WTC11 (cell line): ENCODE measurements around the gene ERBB4. TPM values are rescaled to one million over a fixed set of nuclear protein-coding genes. Genes with fewer than 3 reads are reported as not detected.

ENCODE experiments used
- ATAC-seq: fragments of 200-7000 bp; cut with Tn5 transposase; 2 replicates; pipeline ENCODE4 v1.10.0; 2021; ENCODE audit warnings: mild to moderate bottlenecking, moderate library complexity
- CTCF ChIA-PET: fragments of 300-600 bp; sonication (Branson Sonifier 250); formaldehyde crosslinking; loops from one replicate; lab custom pipeline; 2021; ENCODE audit warnings: antibody characterized with exemption; lab: Charles Lee
- POLR2A ChIA-PET: fragments of 350-600 bp; sonication (Branson Sonifier 250); formaldehyde crosslinking; loops from one replicate; lab custom pipeline; 2021; ENCODE audit warnings: antibody characterized with exemption; lab: Charles Lee
- DNase-seq: peaks from one replicate; pipeline ENCODE4 v3.0.0; 2021; ENCODE audit warnings: low spot score
- H3K27ac Mint-ChIP-seq: 2 replicates; pipeline ENCODE4 v1.8.0; 2021; ENCODE audit warnings: mixed read lengths
- H3K27me3 Mint-ChIP-seq: 2 replicates; pipeline ENCODE4 v1.8.0; 2021; ENCODE audit warnings: low read depth, mild to moderate bottlenecking, moderate library complexity, mixed read lengths
- H3K36me3 Mint-ChIP-seq: 2 replicates; pipeline ENCODE4 v1.8.0; 2021; ENCODE audit warnings: mixed read lengths
- H3K4me1 Mint-ChIP-seq: 2 replicates; pipeline ENCODE4 v1.8.0; 2022; ENCODE audit warnings: mixed read lengths
- H3K4me3 Mint-ChIP-seq: 2 replicates; pipeline ENCODE4 v1.8.0; 2021; ENCODE audit warnings: mild to moderate bottlenecking, moderate library complexity, mixed read lengths
- H3K9me3 Mint-ChIP-seq: 2 replicates; pipeline ENCODE4 v1.8.0; 2021; ENCODE audit warnings: mixed read lengths
- CREB1 ChIP-seq: sonication (generic); formaldehyde crosslinking; IDR thresholded peaks from 2 replicates; pipeline ENCODE4 v1.8.0; 2023; ENCODE audit warnings: mild to moderate bottlenecking, missing genetic modification reagents
- FOXJ3 ChIP-seq: sonication (generic); formaldehyde crosslinking; IDR thresholded peaks from 2 replicates; pipeline ENCODE4 v1.9.0; 2021; ENCODE audit warnings: missing genetic modification reagents, mild to moderate bottlenecking, borderline replicate concordance
- HMGA2 ChIP-seq: fragments of 250-450 bp; sonication (Bioruptor Pico); IDR thresholded peaks from 2 replicates; pipeline ENCODE4 v1.4.0; 2021; ENCODE audit warnings: mild to moderate bottlenecking, moderate library complexity
- NFE2L1 ChIP-seq: sonication (generic); formaldehyde crosslinking; IDR thresholded peaks from 2 replicates; pipeline ENCODE4 v1.8.1; 2023; ENCODE audit warnings: missing genetic modification reagents
- NR1H2 ChIP-seq: sonication (generic); formaldehyde crosslinking; IDR thresholded peaks from 2 replicates; pipeline ENCODE4 v1.9.0; 2021; ENCODE audit warnings: mild to moderate bottlenecking, moderate library complexity, missing genetic modification reagents
- SMAD4 ChIP-seq: sonication (generic); formaldehyde crosslinking; IDR thresholded peaks from 2 replicates; pipeline ENCODE4 v1.8.0; 2022; ENCODE audit warnings: mild to moderate bottlenecking, missing genetic modification reagents
- SP1 ChIP-seq: sonication (generic); formaldehyde crosslinking; conservative IDR thresholded peaks from 2 replicates; pipeline ENCODE4 v1.8.1; 2022; ENCODE audit warnings: missing genetic modification reagents
- TCF7 ChIP-seq: sonication (generic); formaldehyde crosslinking; IDR thresholded peaks from 2 replicates; pipeline ENCODE4 v1.8.0; 2022; ENCODE audit warnings: mild to moderate bottlenecking, low read depth, missing genetic modification reagents, moderate library complexity
- TEAD4 ChIP-seq: sonication (generic); formaldehyde crosslinking; IDR thresholded peaks from 2 replicates; pipeline ENCODE4 v1.8.0; 2022; ENCODE audit warnings: mild to moderate bottlenecking, missing genetic modification reagents
- ZNF423 ChIP-seq: fragments of 250-450 bp; sonication (Bioruptor Pico); IDR thresholded peaks from 2 replicates; pipeline ENCODE4 v2.1.2; 2022; ENCODE audit warnings: mild to moderate bottlenecking, moderate library complexity
- ZNF671 ChIP-seq: fragments of 250-450 bp; sonication (Bioruptor Pico); IDR thresholded peaks from 2 replicates; pipeline ENCODE4 v1.8.0; 2021; ENCODE audit warnings: mild to moderate bottlenecking
- total RNA-seq: library from RNA; stranded (reverse); gene quantifications from 3 replicates; pipeline ENCODE4 v1.2.3, GENCODE V29; 2021
- TF ChIP-seq, protein P1 (sequence below): sonication (generic); formaldehyde crosslinking; IDR thresholded peaks from 2 replicates; pipeline ENCODE4 v1.8.0; 2022; ENCODE audit warnings: mild to moderate bottlenecking, missing genetic modification reagents
- TF ChIP-seq, protein P2 (sequence below): sonication (generic); formaldehyde crosslinking; IDR thresholded peaks from 2 replicates; pipeline ENCODE4 v1.8.0; 2023; ENCODE audit warnings: mild to moderate bottlenecking, missing genetic modification reagents
- TF ChIP-seq, protein P3 (sequence below): sonication (generic); formaldehyde crosslinking; IDR thresholded peaks from 2 replicates; pipeline ENCODE4 v1.8.1; 2022; ENCODE audit warnings: low read depth, mild to moderate bottlenecking, moderate library complexity, missing genetic modification reagents, borderline replicate concordance
- TF ChIP-seq, protein P4 (sequence below): fragments of 250-450 bp; sonication (Bioruptor Pico); IDR thresholded peaks from 2 replicates; pipeline ENCODE4 v1.8.0; 2021; ENCODE audit warnings: mild to moderate bottlenecking
- TF ChIP-seq, protein P5 (sequence below): sonication (generic); formaldehyde crosslinking; IDR thresholded peaks from 2 replicates; pipeline ENCODE4 v1.8.1; 2022; ENCODE audit warnings: mild to moderate bottlenecking, moderate library complexity, missing genetic modification reagents
- TF ChIP-seq, protein P6 (sequence below): sonication (generic); formaldehyde crosslinking; conservative IDR thresholded peaks from 2 replicates; pipeline ENCODE4 v1.8.1; 2023; ENCODE audit warnings: mild to moderate bottlenecking, low read depth, missing genetic modification reagents, moderate library complexity
- TF ChIP-seq, protein P7 (sequence below): sonication (generic); formaldehyde crosslinking; IDR thresholded peaks from 2 replicates; pipeline ENCODE4 v1.8.0; 2022; ENCODE audit warnings: mild to moderate bottlenecking, missing genetic modification reagents
- TF ChIP-seq, protein P8 (sequence below): sonication (generic); formaldehyde crosslinking; IDR thresholded peaks from 2 replicates; pipeline ENCODE4 v1.8.1; 2023; ENCODE audit warnings: mild to moderate bottlenecking, missing genetic modification reagents, moderate library complexity

ERBB4 gene
- total RNA-seq, 1 experiment from 2014 or later: 1.6 TPM

DNA sequence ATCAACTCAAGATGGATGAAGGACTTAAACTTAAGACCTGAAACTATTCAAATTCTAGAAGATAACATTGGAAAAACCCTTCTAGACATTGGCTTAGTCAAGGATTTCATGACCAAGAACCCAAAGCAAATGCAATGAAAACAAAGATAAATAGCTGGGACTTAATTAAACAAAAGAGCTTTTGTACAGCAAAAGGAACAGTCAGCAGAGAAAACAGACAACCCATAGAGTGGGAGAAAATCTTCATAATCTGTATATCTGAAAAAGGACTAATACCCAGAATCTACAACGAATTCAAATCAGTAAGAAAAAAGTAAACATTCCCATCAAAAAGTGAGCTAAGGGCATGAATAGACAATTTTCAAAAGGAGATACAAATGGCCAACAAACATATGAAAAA lies 171.2 kb downstream of the ERBB4 start:
- POLR2A ChIA-PET: no interaction called here

DNA sequence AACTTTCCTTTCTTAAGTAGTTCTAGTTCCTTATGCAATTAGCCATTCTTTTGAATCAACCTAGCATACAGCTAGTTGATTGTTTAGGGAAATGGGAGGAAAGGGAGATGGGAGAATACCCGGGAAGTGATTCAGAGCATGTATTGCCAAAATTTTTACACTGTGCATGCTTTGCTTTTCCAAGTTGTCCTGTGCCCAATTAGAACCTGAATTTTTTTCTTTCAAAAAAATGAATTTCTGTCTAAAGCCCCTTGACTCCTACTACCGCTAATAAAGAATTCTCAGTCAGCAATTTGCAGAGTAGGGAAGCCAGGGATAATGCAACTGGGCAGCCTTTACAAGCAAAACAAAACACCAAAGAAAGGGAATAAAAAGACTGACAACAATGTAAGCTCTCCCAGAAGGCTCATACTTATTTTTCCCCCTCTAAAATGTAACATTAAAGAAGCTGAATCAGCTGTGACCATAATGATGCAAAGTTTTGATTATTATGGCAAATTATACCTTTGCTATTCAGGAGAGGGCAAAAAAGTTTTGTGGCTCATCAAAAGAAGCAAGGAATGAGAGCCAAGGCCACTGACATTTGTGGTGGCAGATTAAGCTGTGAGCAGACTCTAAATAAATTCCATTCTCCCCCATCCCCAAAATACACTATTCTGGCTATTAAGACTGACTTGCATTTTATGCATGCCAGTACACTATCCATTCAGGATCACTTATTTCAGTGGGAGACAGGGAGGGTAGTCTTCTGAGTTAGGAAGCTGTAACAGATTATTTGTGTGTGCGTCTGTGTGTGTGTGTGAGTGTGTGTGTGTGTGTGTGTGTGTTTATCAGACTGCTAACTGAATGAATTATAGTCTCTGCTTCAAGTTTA lies 174.3 kb downstream of the ERBB4 start:
- CTCF ChIA-PET: interaction anchor here (1.7 kb wide), 1 partner anchor 156 kb away, joined by 3 read pairs; no protein-coding TSS in a partner anchor
- Mint-ChIP-seq H3K9me3 (no peaks in the 10 kb centered on the region), H3K27me3 (no peaks in the 10 kb centered on the region), H3K27ac (no peak overlapping the region)
- POLR2A ChIA-PET: no interaction called here
- no peak for DNase-seq
- TF ChIP-seq, protein P1, sequence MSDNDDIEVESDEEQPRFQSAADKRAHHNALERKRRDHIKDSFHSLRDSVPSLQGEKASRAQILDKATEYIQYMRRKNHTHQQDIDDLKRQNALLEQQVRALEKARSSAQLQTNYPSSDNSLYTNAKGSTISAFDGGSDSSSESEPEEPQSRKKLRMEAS (CRISPR knock-in tag): no peak
- peak; percentile 72; the same call in 1 of the 2 replicates for TF ChIP-seq HMGA2
- no peak for TF ChIP-seq SMAD4 (CRISPR knock-in tag)
- no peak for TF ChIP-seq CREB1 (CRISPR knock-in tag)
- no peak for TF ChIP-seq TCF7
- TF ChIP-seq, protein P2, sequence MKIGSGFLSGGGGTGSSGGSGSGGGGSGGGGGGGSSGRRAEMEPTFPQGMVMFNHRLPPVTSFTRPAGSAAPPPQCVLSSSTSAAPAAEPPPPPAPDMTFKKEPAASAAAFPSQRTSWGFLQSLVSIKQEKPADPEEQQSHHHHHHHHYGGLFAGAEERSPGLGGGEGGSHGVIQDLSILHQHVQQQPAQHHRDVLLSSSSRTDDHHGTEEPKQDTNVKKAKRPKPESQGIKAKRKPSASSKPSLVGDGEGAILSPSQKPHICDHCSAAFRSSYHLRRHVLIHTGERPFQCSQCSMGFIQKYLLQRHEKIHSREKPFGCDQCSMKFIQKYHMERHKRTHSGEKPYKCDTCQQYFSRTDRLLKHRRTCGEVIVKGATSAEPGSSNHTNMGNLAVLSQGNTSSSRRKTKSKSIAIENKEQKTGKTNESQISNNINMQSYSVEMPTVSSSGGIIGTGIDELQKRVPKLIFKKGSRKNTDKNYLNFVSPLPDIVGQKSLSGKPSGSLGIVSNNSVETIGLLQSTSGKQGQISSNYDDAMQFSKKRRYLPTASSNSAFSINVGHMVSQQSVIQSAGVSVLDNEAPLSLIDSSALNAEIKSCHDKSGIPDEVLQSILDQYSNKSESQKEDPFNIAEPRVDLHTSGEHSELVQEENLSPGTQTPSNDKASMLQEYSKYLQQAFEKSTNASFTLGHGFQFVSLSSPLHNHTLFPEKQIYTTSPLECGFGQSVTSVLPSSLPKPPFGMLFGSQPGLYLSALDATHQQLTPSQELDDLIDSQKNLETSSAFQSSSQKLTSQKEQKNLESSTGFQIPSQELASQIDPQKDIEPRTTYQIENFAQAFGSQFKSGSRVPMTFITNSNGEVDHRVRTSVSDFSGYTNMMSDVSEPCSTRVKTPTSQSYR (CRISPR knock-in tag): no peak
- TF ChIP-seq, all 79 proteins: peak for 1
- peaks cover 22% of the 10 kb centered on the region for H3K4me1 Mint-ChIP-seq
- H3K4me3 Mint-ChIP-seq: no peak overlapping the region
- H3K36me3 Mint-ChIP-seq: no peaks in the 10 kb centered on the region
- peak; percentile 59 for ATAC-seq

More for the DNA sequence above, 171.2 kb downstream of the ERBB4 start:
- Mint-ChIP-seq H3K27me3 (no peaks in the 10 kb centered on the region), H3K27ac (no peak overlapping the region), H3K4me1 (peaks cover 8% of the 10 kb centered on the region), H3K4me3 (no peak overlapping the region), H3K36me3 (no peaks in the 10 kb centered on the region), H3K9me3 (no peaks in the 10 kb centered on the region)
- TF ChIP-seq CREB1 (CRISPR knock-in tag) (no peak), NFE2L1 (CRISPR knock-in tag) (no peak), TEAD4 (no peak)
- TF ChIP-seq, protein P3, sequence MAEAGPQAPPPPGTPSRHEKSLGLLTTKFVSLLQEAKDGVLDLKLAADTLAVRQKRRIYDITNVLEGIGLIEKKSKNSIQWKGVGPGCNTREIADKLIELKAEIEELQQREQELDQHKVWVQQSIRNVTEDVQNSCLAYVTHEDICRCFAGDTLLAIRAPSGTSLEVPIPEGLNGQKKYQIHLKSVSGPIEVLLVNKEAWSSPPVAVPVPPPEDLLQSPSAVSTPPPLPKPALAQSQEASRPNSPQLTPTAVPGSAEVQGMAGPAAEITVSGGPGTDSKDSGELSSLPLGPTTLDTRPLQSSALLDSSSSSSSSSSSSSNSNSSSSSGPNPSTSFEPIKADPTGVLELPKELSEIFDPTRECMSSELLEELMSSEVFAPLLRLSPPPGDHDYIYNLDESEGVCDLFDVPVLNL: no peak
- CTCF ChIA-PET: no interaction called here
- ATAC-seq: no peak
- no peak for DNase-seq

DNA sequence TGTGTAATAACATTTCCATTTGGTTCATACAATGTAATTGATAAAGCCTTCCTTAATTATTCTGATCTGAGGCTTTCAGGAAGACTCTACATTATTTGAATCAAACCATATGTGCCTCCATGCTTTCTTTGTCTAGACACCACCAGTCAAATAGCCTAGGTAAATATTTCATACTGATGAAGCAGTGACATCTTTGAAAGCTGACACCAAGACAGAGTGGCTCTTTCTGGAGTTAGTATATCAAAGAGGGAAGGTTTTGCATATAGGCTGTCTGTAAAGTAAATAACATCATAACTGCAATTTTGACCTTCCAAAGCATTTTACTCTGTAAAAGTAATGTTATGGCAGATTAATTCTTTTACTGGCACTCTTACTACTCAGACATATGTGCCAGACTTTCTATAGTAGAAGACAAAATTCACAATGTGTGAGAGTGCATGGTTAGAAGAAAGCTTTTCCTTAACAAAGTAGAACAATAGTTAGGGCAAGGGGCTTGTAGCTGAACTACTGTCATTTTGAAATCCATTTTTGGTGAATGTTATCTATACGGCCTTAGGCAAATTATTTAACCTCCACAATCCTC lies 177.3 kb downstream of the ERBB4 start:
- POLR2A ChIA-PET: no interaction called here
- H3K4me3 Mint-ChIP-seq: no peak overlapping the region
- no peaks in the 10 kb centered on the region for H3K27me3 Mint-ChIP-seq
- H3K4me1 Mint-ChIP-seq: peaks cover 22% of the 10 kb centered on the region
- DNase-seq (no peak), ATAC-seq (no peak)
- CTCF ChIA-PET: no interaction called here
- H3K36me3 Mint-ChIP-seq: no peaks in the 10 kb centered on the region
- H3K9me3 Mint-ChIP-seq: no peaks in the 10 kb centered on the region
- H3K27ac Mint-ChIP-seq: no peak overlapping the region
- TF ChIP-seq, protein P4, sequence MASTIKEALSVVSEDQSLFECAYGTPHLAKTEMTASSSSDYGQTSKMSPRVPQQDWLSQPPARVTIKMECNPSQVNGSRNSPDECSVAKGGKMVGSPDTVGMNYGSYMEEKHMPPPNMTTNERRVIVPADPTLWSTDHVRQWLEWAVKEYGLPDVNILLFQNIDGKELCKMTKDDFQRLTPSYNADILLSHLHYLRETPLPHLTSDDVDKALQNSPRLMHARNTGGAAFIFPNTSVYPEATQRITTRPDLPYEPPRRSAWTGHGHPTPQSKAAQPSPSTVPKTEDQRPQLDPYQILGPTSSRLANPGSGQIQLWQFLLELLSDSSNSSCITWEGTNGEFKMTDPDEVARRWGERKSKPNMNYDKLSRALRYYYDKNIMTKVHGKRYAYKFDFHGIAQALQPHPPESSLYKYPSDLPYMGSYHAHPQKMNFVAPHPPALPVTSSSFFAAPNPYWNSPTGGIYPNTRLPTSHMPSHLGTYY (CRISPR knock-in tag): no peak
- TF ChIP-seq SP1 (CRISPR knock-in tag) (no peak), HMGA2 (no peak), NR1H2 (no peak), ZNF671 (no peak), ZNF423 (CRISPR knock-in tag) (no peak), NFE2L1 (CRISPR knock-in tag) (no peak), FOXJ3 (CRISPR knock-in tag) (no peak)
- TF ChIP-seq, protein P5, sequence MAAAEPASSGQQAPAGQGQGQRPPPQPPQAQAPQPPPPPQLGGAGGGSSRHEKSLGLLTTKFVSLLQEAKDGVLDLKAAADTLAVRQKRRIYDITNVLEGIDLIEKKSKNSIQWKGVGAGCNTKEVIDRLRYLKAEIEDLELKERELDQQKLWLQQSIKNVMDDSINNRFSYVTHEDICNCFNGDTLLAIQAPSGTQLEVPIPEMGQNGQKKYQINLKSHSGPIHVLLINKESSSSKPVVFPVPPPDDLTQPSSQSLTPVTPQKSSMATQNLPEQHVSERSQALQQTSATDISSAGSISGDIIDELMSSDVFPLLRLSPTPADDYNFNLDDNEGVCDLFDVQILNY (CRISPR knock-in tag): no peak
- TF ChIP-seq, protein P6, sequence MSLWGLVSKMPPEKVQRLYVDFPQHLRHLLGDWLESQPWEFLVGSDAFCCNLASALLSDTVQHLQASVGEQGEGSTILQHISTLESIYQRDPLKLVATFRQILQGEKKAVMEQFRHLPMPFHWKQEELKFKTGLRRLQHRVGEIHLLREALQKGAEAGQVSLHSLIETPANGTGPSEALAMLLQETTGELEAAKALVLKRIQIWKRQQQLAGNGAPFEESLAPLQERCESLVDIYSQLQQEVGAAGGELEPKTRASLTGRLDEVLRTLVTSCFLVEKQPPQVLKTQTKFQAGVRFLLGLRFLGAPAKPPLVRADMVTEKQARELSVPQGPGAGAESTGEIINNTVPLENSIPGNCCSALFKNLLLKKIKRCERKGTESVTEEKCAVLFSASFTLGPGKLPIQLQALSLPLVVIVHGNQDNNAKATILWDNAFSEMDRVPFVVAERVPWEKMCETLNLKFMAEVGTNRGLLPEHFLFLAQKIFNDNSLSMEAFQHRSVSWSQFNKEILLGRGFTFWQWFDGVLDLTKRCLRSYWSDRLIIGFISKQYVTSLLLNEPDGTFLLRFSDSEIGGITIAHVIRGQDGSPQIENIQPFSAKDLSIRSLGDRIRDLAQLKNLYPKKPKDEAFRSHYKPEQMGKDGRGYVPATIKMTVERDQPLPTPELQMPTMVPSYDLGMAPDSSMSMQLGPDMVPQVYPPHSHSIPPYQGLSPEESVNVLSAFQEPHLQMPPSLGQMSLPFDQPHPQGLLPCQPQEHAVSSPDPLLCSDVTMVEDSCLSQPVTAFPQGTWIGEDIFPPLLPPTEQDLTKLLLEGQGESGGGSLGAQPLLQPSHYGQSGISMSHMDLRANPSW (CRISPR knock-in tag): no peak
- TF ChIP-seq, protein P7, sequence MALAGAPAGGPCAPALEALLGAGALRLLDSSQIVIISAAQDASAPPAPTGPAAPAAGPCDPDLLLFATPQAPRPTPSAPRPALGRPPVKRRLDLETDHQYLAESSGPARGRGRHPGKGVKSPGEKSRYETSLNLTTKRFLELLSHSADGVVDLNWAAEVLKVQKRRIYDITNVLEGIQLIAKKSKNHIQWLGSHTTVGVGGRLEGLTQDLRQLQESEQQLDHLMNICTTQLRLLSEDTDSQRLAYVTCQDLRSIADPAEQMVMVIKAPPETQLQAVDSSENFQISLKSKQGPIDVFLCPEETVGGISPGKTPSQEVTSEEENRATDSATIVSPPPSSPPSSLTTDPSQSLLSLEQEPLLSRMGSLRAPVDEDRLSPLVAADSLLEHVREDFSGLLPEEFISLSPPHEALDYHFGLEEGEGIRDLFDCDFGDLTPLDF: no peak
- TF ChIP-seq, protein P8, sequence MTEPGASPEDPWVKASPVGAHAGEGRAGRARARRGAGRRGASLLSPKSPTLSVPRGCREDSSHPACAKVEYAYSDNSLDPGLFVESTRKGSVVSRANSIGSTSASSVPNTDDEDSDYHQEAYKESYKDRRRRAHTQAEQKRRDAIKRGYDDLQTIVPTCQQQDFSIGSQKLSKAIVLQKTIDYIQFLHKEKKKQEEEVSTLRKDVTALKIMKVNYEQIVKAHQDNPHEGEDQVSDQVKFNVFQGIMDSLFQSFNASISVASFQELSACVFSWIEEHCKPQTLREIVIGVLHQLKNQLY: no peak
